HEK293 (cell line): ENCODE results near the gene ZSCAN4.
A peak's percentile ranks its signal among the peaks of the same experiment; 100 is the strongest.

ENCODE experiments used
- CTCF ChIA-PET: fragments of 350-600 bp; formaldehyde crosslinking; extraction: SDS; loops from one replicate; lab custom pipeline; 2021; ENCODE audit warnings: antibody characterized with exemption; lab: Yijun Ruan, JAX
- POLR2A ChIA-PET: fragments of 300-600 bp; formaldehyde crosslinking; extraction: SDS; loops from one replicate; lab custom pipeline; 2020; ENCODE audit warnings: antibody characterized with exemption, inconsistent platforms; lab: Yijun Ruan, JAX
- H3K27ac ChIP-seq: fragments of 200-500 bp; sonication (Bioruptor generic); 2 replicates; pipeline ENCODE4 v1.5.1; 2014; ENCODE audit warnings: low read depth, low read length, control low read depth, inconsistent platforms; ENCODE audit errors: extremely low read depth
- H3K36me3 ChIP-seq, 2 experiments: fragments of 200-500 bp in 1 of 2; sonication (Bioruptor generic) in 1 of 2; 1 replicate in 1 of 2; 2 replicates in 1 of 2; pipeline ENCODE4 v1.5.1; 2014 to 2017; ENCODE audit warnings: inconsistent platforms in 2 of 2, low read length in 2 of 2; ENCODE audit not compliant: control insufficient read depth in 2 of 2, insufficient read depth in 1 of 2
- H3K4me1 ChIP-seq: fragments of 200-500 bp; sonication (Bioruptor generic); 2 replicates; pipeline ENCODE4 v1.5.1; 2014; ENCODE audit warnings: mild to moderate bottlenecking, low read length, inconsistent platforms; ENCODE audit not compliant: control insufficient read depth, insufficient read depth
- H3K4me3 ChIP-seq: 2 replicates; pipeline ENCODE4 v1.5.1; 2011; ENCODE audit warnings: low read depth, mild to moderate bottlenecking, control low read depth, low read length, moderate library complexity
- H3K9me3 ChIP-seq: fragments of 200-500 bp; sonication (Bioruptor generic); 2 replicates; pipeline ENCODE4 v1.5.1; 2014; ENCODE audit warnings: low read depth, low read length, inconsistent platforms; ENCODE audit not compliant: control insufficient read depth, insufficient read depth
- KLF1 ChIP-seq: fragments of 450-650 bp; formaldehyde crosslinking; IDR thresholded peaks from 2 replicates; pipeline ENCODE4 v1.5.1; 2016; ENCODE audit warnings: missing biosample characterization, missing genetic modification characterization
- KLF8 ChIP-seq: fragments of 450-650 bp; formaldehyde crosslinking; IDR thresholded peaks from 2 replicates; pipeline ENCODE4 v1.5.1; 2016; ENCODE audit warnings: missing biosample characterization, missing genetic modification characterization
- MYNN ChIP-seq: fragments of 450-650 bp; formaldehyde crosslinking; IDR thresholded peaks from 2 replicates; pipeline ENCODE4 v1.5.1; 2016; ENCODE audit warnings: missing biosample characterization, missing genetic modification characterization, borderline replicate concordance
- SETDB1 ChIP-seq: IDR thresholded peaks from one replicate; pipeline ENCODE4 v1.6.1; 2017; ENCODE audit warnings: mild to moderate bottlenecking, low read length, moderate library complexity, mixed read lengths; ENCODE audit not compliant: insufficient read length
- ZNF140 ChIP-seq: fragments of 450-650 bp; formaldehyde crosslinking; IDR thresholded peaks from 2 replicates; pipeline ENCODE4 v1.5.1; 2016; ENCODE audit warnings: missing biosample characterization, missing genetic modification characterization
- ZNF16 ChIP-seq: fragments of 450-650 bp; formaldehyde crosslinking; IDR thresholded peaks from 2 replicates; pipeline ENCODE4 v1.5.1; 2016; ENCODE audit warnings: low read depth, missing biosample characterization, missing genetic modification characterization
- ZNF184 ChIP-seq: fragments of 450-650 bp; IDR thresholded peaks from 2 replicates; pipeline ENCODE4 v1.5.1; 2018; ENCODE audit warnings: missing biosample characterization, mild to moderate bottlenecking, missing genetic modification characterization
- ZNF239 ChIP-seq: fragments of 450-650 bp; formaldehyde crosslinking; IDR thresholded peaks from 2 replicates; pipeline ENCODE4 v1.5.1; 2016; ENCODE audit warnings: missing biosample characterization, missing genetic modification characterization
- ZNF26 ChIP-seq: fragments of 450-650 bp; formaldehyde crosslinking; IDR thresholded peaks from 2 replicates; pipeline ENCODE4 v1.5.1; 2016; ENCODE audit warnings: missing biosample characterization, missing genetic modification characterization
- ZNF274 ChIP-seq, 2 experiments: fragments of 200-500 bp in 1 of 2; fragments of 450-650 bp in 1 of 2; sonication (Bioruptor generic) in 1 of 2; formaldehyde crosslinking in 1 of 2; IDR thresholded peaks; 2 replicates each; pipeline versions ENCODE4 v1.5.1 to v1.6.1; 2014 to 2016; ENCODE audit warnings: borderline replicate concordance in 1 of 2, inconsistent platforms in 1 of 2, low read length in 1 of 2, missing biosample characterization in 1 of 2, missing genetic modification characterization in 1 of 2
- ZNF302 ChIP-seq: fragments of 450-650 bp; formaldehyde crosslinking; IDR thresholded peaks from 2 replicates; pipeline ENCODE4 v1.5.1; 2016; ENCODE audit warnings: missing biosample characterization, missing genetic modification characterization, low read depth
- ZNF311 ChIP-seq: fragments of 450-650 bp; formaldehyde crosslinking; IDR thresholded peaks from 2 replicates; pipeline ENCODE4 v1.5.1; 2017; ENCODE audit warnings: missing biosample characterization, missing genetic modification characterization, borderline replicate concordance
- ZNF555 ChIP-seq: fragments of 450-650 bp; formaldehyde crosslinking; conservative IDR thresholded peaks from 2 replicates; pipeline ENCODE4 v1.5.1; 2017; ENCODE audit warnings: missing biosample characterization, mild to moderate bottlenecking, missing genetic modification characterization, inconsistent platforms
- ZNF561 ChIP-seq: fragments of 450-650 bp; IDR thresholded peaks from 2 replicates; pipeline ENCODE4 v1.5.1; 2018; ENCODE audit warnings: missing biosample characterization, missing genetic modification characterization, borderline replicate concordance
- ZNF776 ChIP-seq: fragments of 450-650 bp; formaldehyde crosslinking; IDR thresholded peaks from 2 replicates; pipeline ENCODE4 v1.5.0; 2017; ENCODE audit warnings: missing biosample characterization, missing genetic modification characterization, borderline replicate concordance
- ZXDB ChIP-seq: fragments of 450-650 bp; formaldehyde crosslinking; IDR thresholded peaks from 2 replicates; pipeline ENCODE4 v1.5.1; 2016; ENCODE audit warnings: missing biosample characterization, missing genetic modification characterization
- TF ChIP-seq, protein P1 (sequence below): fragments of 450-650 bp; formaldehyde crosslinking; IDR thresholded peaks from 2 replicates; pipeline ENCODE4 v1.5.1; 2017; ENCODE audit warnings: missing biosample characterization, missing genetic modification characterization
- TF ChIP-seq, protein P2 (sequence below): fragments of 450-650 bp; formaldehyde crosslinking; IDR thresholded peaks from 2 replicates; pipeline ENCODE4 v1.5.1; 2016; ENCODE audit warnings: missing biosample characterization, missing genetic modification characterization
- TF ChIP-seq, protein P3 (sequence below): fragments of 450-650 bp; formaldehyde crosslinking; IDR thresholded peaks from 2 replicates; pipeline ENCODE4 v1.5.1; 2017; ENCODE audit warnings: missing biosample characterization, missing genetic modification characterization
- TF ChIP-seq, protein P4 (sequence below): fragments of 450-650 bp; formaldehyde crosslinking; IDR thresholded peaks from 2 replicates; pipeline ENCODE4 v1.5.1; 2016; ENCODE audit warnings: missing biosample characterization, missing genetic modification characterization, low read depth

The ZSCAN4 gene

DNA sequence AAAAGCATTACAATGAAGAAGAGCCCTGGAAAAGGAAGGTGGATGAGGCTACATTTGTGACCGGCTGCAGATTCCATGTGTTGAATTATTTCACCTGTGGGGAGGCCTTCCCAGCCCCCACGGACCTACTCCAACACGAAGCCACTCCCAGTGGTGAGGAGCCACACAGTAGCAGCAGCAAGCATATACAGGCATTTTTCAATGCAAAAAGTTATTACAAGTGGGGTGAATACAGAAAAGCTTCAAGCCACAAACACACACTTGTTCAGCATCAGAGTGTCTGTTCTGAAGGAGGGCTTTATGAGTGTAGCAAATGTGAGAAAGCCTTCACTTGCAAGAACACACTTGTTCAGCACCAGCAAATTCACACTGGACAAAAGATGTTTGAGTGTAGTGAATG is 18.0 kb downstream of the ZSCAN4 start:
- ChIA-PET CTCF (no interaction called here), POLR2A (no interaction called here)
- H3K4me3 ChIP-seq, result no peak overlapping the region
- H3K9me3 ChIP-seq, result peaks cover 22% of the 10 kb centered on the region
- peaks cover 9 to 78% of the 10 kb centered on the region in 2 experiments; a peak in 1 of 3 replicates for H3K36me3 ChIP-seq
- TF ChIP-seq ZNF274 (IDR thresholded peaks at IDR 0.05; ENCODE audit: low read length) (peak; percentile 38; the same call in 1 of the 2 replicates), ZNF274 (tag by site-specific recombination; IDR thresholded peaks at IDR 0.05; ENCODE audit: borderline replicate concordance) (peak; percentile 75; the same call in 1 of the 2 replicates), ZNF555 (tag by site-specific recombination) (no peak)
- H3K27ac ChIP-seq, result no peak overlapping the region
- H3K4me1 ChIP-seq, result no peaks in the 10 kb centered on the region

DNA sequence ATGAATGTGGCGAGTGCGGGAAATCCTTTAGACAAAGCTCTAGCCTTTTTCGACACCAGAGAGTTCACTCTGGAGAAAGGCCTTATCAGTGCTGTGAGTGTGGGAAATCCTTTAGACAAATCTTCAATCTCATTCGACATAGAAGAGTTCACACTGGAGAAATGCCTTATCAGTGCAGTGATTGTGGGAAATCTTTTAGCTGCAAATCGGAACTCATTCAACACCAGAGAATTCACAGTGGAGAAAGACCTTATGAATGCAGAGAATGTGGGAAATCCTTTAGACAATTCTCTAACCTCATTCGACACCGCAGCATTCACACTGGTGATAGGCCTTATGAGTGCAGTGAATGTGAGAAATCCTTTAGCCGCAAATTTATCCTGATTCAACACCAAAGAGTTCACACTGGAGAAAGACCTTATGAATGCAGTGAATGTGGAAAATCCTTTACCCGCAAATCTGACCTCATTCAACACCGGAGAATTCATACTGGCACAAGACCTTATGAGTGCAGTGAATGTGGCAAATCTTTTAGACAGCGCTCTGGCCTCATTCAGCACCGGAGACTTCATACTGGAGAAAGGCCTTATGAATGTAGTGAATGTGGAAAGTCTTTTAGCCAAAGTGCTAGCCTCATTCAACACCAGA is 18.8 kb downstream of the ZSCAN4 start:
- H3K36me3 ChIP-seq, result peaks cover 9 to 77% of the 10 kb centered on the region in 2 experiments; a peak in 1 of 3 replicates
- ChIA-PET POLR2A (no interaction called here), CTCF (no interaction called here)
- TF ChIP-seq ZXDB (tag by site-specific recombination) (no peak), ZNF239 (tag by site-specific recombination) (peak; percentile 55; the same call in 1 of the 2 replicates), KLF8 (tag by site-specific recombination) (no peak), ZNF302 (no peak), MYNN (no peak), ZNF184 (tag by site-specific recombination) (no peak), ZNF561 (tag by site-specific recombination) (no peak), ZNF16 (tag by site-specific recombination) (no peak), ZNF274 (IDR thresholded peaks at IDR 0.05; ENCODE audit: low read length) (no peak), ZNF274 (tag by site-specific recombination; IDR thresholded peaks at IDR 0.05; ENCODE audit: borderline replicate concordance) (peak; percentile 64; the same call in 1 of the 2 replicates), ZNF140 (tag by site-specific recombination) (no peak), ZNF26 (tag by site-specific recombination) (no peak), KLF1 (tag by site-specific recombination) (no peak), ZNF311 (tag by site-specific recombination) (no peak), SETDB1 (peak; percentile 97), ZNF776 (no peak)
- TF ChIP-seq, protein P1, sequence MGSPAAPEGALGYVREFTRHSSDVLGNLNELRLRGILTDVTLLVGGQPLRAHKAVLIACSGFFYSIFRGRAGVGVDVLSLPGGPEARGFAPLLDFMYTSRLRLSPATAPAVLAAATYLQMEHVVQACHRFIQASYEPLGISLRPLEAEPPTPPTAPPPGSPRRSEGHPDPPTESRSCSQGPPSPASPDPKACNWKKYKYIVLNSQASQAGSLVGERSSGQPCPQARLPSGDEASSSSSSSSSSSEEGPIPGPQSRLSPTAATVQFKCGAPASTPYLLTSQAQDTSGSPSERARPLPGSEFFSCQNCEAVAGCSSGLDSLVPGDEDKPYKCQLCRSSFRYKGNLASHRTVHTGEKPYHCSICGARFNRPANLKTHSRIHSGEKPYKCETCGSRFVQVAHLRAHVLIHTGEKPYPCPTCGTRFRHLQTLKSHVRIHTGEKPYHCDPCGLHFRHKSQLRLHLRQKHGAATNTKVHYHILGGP (tag by site-specific recombination), result no peak
- TF ChIP-seq, protein P2, sequence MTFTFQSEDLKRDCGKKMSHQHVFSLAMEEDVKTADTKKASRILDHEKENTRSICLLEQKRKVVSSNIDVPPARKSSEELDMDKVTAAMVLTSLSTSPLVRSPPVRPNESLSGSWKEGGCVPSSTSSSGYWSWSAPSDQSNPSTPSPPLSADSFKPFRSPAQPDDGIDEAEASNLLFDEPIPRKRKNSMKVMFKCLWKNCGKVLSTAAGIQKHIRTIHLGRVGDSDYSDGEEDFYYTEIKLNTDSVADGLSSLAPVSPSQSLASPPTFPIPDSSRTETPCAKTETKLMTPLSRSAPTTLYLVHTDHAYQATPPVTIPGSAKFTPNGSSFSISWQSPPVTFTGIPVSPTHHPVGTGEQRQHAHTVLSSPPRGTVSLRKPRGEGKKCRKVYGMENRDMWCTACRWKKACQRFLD (tag by site-specific recombination), result no peak
- TF ChIP-seq, protein P3, sequence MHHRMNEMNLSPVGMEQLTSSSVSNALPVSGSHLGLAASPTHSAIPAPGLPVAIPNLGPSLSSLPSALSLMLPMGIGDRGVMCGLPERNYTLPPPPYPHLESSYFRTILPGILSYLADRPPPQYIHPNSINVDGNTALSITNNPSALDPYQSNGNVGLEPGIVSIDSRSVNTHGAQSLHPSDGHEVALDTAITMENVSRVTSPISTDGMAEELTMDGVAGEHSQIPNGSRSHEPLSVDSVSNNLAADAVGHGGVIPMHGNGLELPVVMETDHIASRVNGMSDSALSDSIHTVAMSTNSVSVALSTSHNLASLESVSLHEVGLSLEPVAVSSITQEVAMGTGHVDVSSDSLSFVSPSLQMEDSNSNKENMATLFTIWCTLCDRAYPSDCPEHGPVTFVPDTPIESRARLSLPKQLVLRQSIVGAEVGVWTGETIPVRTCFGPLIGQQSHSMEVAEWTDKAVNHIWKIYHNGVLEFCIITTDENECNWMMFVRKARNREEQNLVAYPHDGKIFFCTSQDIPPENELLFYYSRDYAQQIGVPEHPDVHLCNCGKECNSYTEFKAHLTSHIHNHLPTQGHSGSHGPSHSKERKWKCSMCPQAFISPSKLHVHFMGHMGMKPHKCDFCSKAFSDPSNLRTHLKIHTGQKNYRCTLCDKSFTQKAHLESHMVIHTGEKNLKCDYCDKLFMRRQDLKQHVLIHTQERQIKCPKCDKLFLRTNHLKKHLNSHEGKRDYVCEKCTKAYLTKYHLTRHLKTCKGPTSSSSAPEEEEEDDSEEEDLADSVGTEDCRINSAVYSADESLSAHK (tag by site-specific recombination), result no peak
- TF ChIP-seq, protein P4, sequence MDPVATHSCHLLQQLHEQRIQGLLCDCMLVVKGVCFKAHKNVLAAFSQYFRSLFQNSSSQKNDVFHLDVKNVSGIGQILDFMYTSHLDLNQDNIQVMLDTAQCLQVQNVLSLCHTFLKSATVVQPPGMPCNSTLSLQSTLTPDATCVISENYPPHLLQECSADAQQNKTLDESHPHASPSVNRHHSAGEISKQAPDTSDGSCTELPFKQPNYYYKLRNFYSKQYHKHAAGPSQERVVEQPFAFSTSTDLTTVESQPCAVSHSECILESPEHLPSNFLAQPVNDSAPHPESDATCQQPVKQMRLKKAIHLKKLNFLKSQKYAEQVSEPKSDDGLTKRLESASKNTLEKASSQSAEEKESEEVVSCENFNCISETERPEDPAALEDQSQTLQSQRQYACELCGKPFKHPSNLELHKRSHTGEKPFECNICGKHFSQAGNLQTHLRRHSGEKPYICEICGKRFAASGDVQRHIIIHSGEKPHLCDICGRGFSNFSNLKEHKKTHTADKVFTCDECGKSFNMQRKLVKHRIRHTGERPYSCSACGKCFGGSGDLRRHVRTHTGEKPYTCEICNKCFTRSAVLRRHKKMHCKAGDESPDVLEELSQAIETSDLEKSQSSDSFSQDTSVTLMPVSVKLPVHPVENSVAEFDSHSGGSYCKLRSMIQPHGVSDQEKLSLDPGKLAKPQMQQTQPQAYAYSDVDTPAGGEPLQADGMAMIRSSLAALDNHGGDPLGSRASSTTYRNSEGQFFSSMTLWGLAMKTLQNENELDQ (tag by site-specific recombination), result no peak
- no peak overlapping the region for H3K27ac ChIP-seq
- H3K4me3 ChIP-seq, result no peak overlapping the region
- H3K4me1 ChIP-seq, result no peaks in the 10 kb centered on the region
- peaks cover 22% of the 10 kb centered on the region for H3K9me3 ChIP-seq
